ENCODE results near the gene OTUD4.
"Not testable (repeated sequence)": the region's sequence is repeated elsewhere in the genome, so short reads cannot be mapped to it uniquely, and the experiment has no call there.

- TF ChIP-seq EZH2 (IDR thresholded peaks at IDR 0.05); POLR2AphosphoS5 (IDR thresholded peaks at IDR 0.05; ENCODE audit: borderline replicate concordance, low read depth, low read length): not testable (repeated sequence)
Measured at GRCh38 chr4:145136219-145136618, 44.2 kb downstream of the OTUD4 start.
